CD8-positive, alpha-beta memory T cell (primary cell): ENCODE results near the gene SEMA5B. TPM values are rescaled to one million over a fixed set of nuclear protein-coding genes. Genes with fewer than 3 reads are reported as not detected.

Experiments used
- CTCF ChIA-PET: fragments of 350-600 bp; sonication (Branson Sonifier 250); formaldehyde crosslinking; loops from one replicate; lab custom pipeline; 2021; ENCODE audit warnings: antibody characterized with exemption; lab: Charles Lee
- POLR2A ChIA-PET: fragments of 350-600 bp; sonication (Branson Sonifier 250); formaldehyde crosslinking; loops from one replicate; lab custom pipeline; 2021; ENCODE audit warnings: antibody characterized with exemption; lab: Charles Lee
- DNase-seq, 5 donors: peaks; one replicate each; pipeline versions ENCODE4 v3.0.0 to v3.0.0-alpha.2; 2020 to 2022; ENCODE audit warnings: mixed read lengths in 1 of 5
- H3K27ac ChIP-seq: one replicate; pipeline ENCODE4 v1.7.0; 2013; ENCODE audit warnings: low read depth, mild to moderate bottlenecking, low read length, moderate library complexity
- H3K27me3 ChIP-seq: 2 replicates; pipeline ENCODE4 v1.7.0; 2013; ENCODE audit warnings: low read length, mild to moderate bottlenecking; ENCODE audit not compliant: insufficient read depth, poor library complexity, severe bottlenecking
- H3K36me3 ChIP-seq: 2 replicates; pipeline ENCODE4 v1.7.0; 2013; ENCODE audit warnings: mild to moderate bottlenecking, low read length, moderate library complexity; ENCODE audit not compliant: insufficient read depth
- H3K4me1 ChIP-seq: 2 replicates; pipeline ENCODE4 v1.7.0; 2013; ENCODE audit warnings: mild to moderate bottlenecking, low read length, moderate library complexity; ENCODE audit not compliant: insufficient read depth
- H3K4me3 ChIP-seq: 2 replicates; pipeline ENCODE4 v1.7.0; 2013; ENCODE audit warnings: mild to moderate bottlenecking, low read length
- H3K9me3 ChIP-seq: 2 replicates; pipeline ENCODE4 v1.7.0; 2013; ENCODE audit warnings: mild to moderate bottlenecking, low read length
- H3K27ac Mint-ChIP-seq, 8 donors: one replicate each; pipeline ENCODE4 v1.8.0; 2020 to 2021; ENCODE audit warnings: mixed read lengths in 8 of 8, mild to moderate bottlenecking in 6 of 8, inconsistent platforms in 3 of 8, moderate library complexity in 3 of 8
- H3K27me3 Mint-ChIP-seq, 2 donors: one replicate each; pipeline ENCODE4 v1.8.0; 2020 to 2021; ENCODE audit warnings: mixed read lengths in 2 of 2, mild to moderate bottlenecking in 1 of 2, moderate library complexity in 1 of 2
- H3K36me3 Mint-ChIP-seq, 3 donors: one replicate each; pipeline ENCODE4 v1.8.0; 2020 to 2021; ENCODE audit warnings: mixed read lengths in 3 of 3, inconsistent platforms in 1 of 3, mild to moderate bottlenecking in 1 of 3
- H3K4me1 Mint-ChIP-seq, 3 donors: one replicate each; pipeline ENCODE4 v1.8.0; 2020 to 2021; ENCODE audit warnings: mixed read lengths in 3 of 3, inconsistent platforms in 1 of 3, mild to moderate bottlenecking in 1 of 3
- H3K4me3 Mint-ChIP-seq, 7 donors: one replicate each; pipeline ENCODE4 v1.8.0; 2020 to 2021; ENCODE audit warnings: mixed read lengths in 7 of 7, mild to moderate bottlenecking in 6 of 7, moderate library complexity in 4 of 7, inconsistent platforms in 2 of 7
- H3K9me3 Mint-ChIP-seq, 5 donors: one replicate each; pipeline ENCODE4 v1.8.0; 2020 to 2022; ENCODE audit warnings: mixed read lengths in 5 of 5, mild to moderate bottlenecking in 3 of 5, moderate library complexity in 2 of 5, inconsistent platforms in 1 of 5
- polyA plus RNA-seq: library from polyadenylated mRNA; unstranded; fragments of 300-500 nt; fragmentation: Illumina TruSeq; gene quantifications from one replicate; pipeline ENCODE4 v1.2.3, GENCODE V29; 2021
- total RNA-seq, 2 experiments: library from RNA; stranded (reverse); gene quantifications; one replicate each; pipeline ENCODE4 v1.2.3, GENCODE V29; 2021

The SEMA5B gene
- total and polyA plus RNA-seq, 3 experiments from 2014 or later = not detected

DNA sequence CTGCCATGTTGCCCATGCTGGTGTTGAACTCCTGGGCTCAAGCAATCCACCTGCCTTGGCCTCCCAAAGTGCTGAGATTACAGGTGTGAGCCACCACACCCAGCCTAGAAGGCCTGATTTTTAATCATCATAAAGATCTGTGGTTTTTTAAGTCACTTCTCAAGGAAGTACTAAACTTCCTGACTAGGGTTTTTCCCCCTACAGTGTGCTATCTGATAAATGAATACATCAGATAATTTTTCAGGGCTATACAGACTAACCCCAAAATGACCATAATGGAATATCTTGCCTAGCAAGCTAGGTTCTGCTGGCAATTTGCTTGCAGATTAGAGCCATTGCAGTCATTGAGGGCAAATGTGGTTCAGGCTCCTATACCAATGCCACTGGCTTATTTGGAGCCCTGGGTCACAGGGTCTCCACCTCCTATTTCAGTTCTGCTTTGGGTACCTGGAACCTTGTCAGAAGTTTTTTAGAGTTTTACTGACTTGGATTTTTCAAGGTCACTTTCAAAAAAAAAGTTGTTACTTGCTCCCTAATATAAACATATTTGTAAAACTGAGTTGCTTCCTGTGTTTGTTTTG, 151.9 kb downstream of the SEMA5B start:
- Histone ChIP-seq H3K4me1 (peaks cover 8% of the 10 kb centered on the region), H3K27ac (no peak overlapping the region), H3K9me3 (no peaks in the 10 kb centered on the region), H3K4me3 (no peak overlapping the region), H3K27me3 (no peaks in the 10 kb centered on the region), H3K36me3 (no peaks in the 10 kb centered on the region)
- H3K4me3 Mint-ChIP-seq = peak overlapping the region in 1 of 7 donors; percentile 16
- H3K36me3 Mint-ChIP-seq = peaks cover 10 to 40% (median 20%) of the 10 kb centered on the region in 3 donors
- no peaks in the 10 kb centered on the region for H3K27me3 Mint-ChIP-seq
- POLR2A ChIA-PET = no interaction called here
- H3K4me1 Mint-ChIP-seq = peaks cover 16 to 21% (median 19%) of the 10 kb centered on the region in 3 donors
- H3K27ac Mint-ChIP-seq = peak overlapping the region in 2 of 8 donors; percentile 41 to 53
- DNase-seq = no peak
- CTCF ChIA-PET = no interaction called here
- peaks cover 0 to 7% (median 0%) of the 10 kb centered on the region in 5 donors for H3K9me3 Mint-ChIP-seq

DNA sequence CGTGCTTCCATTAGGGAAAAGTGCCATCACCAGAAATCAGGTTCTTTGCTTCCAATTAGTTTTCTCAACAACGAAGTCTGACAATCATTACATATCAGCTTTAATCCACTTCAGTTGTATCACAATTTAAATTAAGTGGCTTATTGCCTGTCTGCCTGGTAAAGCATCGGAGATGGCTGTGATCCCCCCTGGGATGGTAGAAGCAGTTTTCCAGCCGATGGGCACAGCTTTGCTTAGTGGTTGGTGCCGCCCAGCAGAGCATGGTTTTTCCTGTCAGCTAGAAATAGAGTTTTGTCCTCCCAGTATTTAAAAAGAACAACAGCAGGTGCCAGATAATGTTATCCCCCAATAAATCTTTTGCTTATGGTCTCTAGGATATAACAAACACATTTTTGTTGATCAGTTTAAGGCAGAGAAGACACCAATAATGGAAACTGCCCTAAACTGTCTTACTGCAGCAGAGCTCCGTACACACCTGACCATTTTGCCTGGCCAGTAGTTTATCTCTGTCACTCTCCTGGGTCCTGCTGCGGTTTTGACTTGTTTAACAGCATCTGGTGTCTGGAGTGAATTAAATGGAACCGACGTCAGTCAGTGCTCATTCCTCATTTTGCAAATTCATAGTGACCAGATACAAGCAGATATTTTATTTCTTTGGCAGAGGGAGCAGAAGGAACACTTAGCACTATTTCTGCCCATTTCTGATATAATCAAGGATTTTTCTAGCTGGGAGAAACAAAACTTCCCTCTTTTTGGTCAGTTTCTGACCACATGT, 153.6 kb downstream of the SEMA5B start:
- POLR2A ChIA-PET = no interaction called here
- no peaks in the 10 kb centered on the region for H3K27me3 Mint-ChIP-seq

DNA sequence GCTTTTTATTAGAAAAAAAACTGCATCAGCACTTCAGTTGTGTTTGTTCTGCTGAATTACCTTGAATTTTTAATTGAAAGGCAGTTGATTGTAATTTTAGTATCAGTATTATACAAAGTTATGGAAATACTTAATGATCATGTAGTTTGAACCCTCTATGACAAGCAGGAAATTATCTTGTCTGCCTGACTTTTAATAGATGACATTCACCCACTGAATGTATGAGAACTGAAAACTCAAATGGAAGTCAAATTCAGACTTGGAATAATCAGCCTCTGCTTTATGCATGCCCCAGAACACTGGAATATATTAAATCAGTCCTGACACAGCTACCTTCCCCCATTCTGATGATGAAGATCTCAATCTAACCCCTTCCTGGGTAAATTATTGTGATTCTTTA, 159.2 kb downstream of the SEMA5B start:
- Histone ChIP-seq H3K27ac (no peak overlapping the region), H3K9me3 (no peaks in the 10 kb centered on the region), H3K27me3 (no peaks in the 10 kb centered on the region), H3K4me1 (no peaks in the 10 kb centered on the region), H3K36me3 (no peaks in the 10 kb centered on the region), H3K4me3 (no peak overlapping the region)
- H3K36me3 Mint-ChIP-seq = peaks cover 6 to 25% (median 22%) of the 10 kb centered on the region in 3 donors
- DNase-seq = no peak
- H3K4me1 Mint-ChIP-seq = no peaks in the 10 kb centered on the region
- H3K27me3 Mint-ChIP-seq = no peaks in the 10 kb centered on the region
- no peak overlapping the region for H3K27ac Mint-ChIP-seq
- ChIA-PET CTCF (no interaction called here), POLR2A (no interaction called here)
- H3K4me3 Mint-ChIP-seq = no peak overlapping the region
- H3K9me3 Mint-ChIP-seq = no peaks in the 10 kb centered on the region

More for the DNA sequence above, 153.6 kb downstream of the SEMA5B start:
- Histone ChIP-seq H3K9me3 (no peaks in the 10 kb centered on the region), H3K27me3 (no peaks in the 10 kb centered on the region), H3K4me1 (peaks cover 8% of the 10 kb centered on the region), H3K4me3 (no peak overlapping the region), H3K27ac (no peak overlapping the region), H3K36me3 (no peaks in the 10 kb centered on the region)
- peaks cover 16 to 21% (median 19%) of the 10 kb centered on the region in 3 donors for H3K4me1 Mint-ChIP-seq
- CTCF ChIA-PET = no interaction called here
- H3K36me3 Mint-ChIP-seq = peaks cover 10 to 28% (median 14%) of the 10 kb centered on the region in 3 donors
- no peak overlapping the region for H3K4me3 Mint-ChIP-seq
- no peak for DNase-seq
- H3K9me3 Mint-ChIP-seq = peaks cover 0 to 7% (median 0%) of the 10 kb centered on the region in 5 donors
- H3K27ac Mint-ChIP-seq = no peak overlapping the region

DNA sequence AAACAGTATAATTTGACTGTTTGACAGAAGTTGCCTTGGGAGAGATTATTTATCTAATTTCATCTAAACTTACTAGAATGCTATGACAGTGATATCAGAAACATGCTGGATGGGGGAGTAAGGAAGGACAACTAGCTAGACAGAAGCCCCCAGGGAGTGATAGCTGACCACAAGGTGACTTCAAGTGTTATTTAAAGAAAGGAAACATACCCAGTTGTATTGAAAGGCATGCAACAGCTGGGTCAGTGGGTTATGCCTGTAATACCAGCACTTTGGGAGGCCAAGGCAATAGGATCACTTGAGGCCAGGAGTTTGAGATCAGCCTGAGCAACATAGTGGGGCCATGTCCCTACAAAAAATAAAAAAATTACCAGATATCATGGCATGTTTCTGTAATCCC, 163.1 kb downstream of the SEMA5B start:
- Mint-ChIP-seq H3K4me1 (no peaks in the 10 kb centered on the region), H3K36me3 (peaks cover 6 to 31% (median 19%) of the 10 kb centered on the region in 3 donors), H3K27ac (no peak overlapping the region), H3K4me3 (no peak overlapping the region), H3K27me3 (no peaks in the 10 kb centered on the region), H3K9me3 (no peaks in the 10 kb centered on the region)
- Histone ChIP-seq H3K4me3 (no peak overlapping the region), H3K4me1 (no peaks in the 10 kb centered on the region), H3K36me3 (no peaks in the 10 kb centered on the region), H3K27ac (no peak overlapping the region), H3K9me3 (no peaks in the 10 kb centered on the region), H3K27me3 (no peaks in the 10 kb centered on the region)
- DNase-seq = no peak
- CTCF ChIA-PET = no interaction called here
- POLR2A ChIA-PET = no interaction called here

DNA sequence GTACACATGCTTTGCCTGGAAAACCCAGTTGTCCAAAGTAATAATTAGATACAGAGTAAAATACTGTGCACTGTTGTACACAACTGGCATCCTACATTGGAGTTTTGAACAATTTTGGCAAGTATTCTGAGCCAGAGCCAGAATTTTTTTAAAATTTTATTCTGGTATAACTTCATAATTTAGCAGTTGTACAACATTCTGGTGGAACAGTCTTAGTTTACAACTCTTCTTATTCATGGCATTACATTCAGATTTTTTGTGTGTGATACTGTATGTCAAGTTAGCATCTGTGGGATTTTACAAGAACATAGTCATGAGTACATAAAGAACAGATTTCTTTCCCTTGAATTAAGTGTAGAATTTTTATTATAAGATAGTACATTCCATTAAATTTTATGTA, 165.2 kb downstream of the SEMA5B start:
- Mint-ChIP-seq H3K27me3 (no peaks in the 10 kb centered on the region), H3K4me1 (no peaks in the 10 kb centered on the region), H3K9me3 (no peaks in the 10 kb centered on the region), H3K4me3 (no peak overlapping the region), H3K36me3 (peaks cover 6 to 36% (median 12%) of the 10 kb centered on the region in 3 donors), H3K27ac (no peak overlapping the region)
- Histone ChIP-seq H3K36me3 (no peaks in the 10 kb centered on the region), H3K27me3 (no peaks in the 10 kb centered on the region), H3K9me3 (no peaks in the 10 kb centered on the region), H3K4me1 (no peaks in the 10 kb centered on the region), H3K27ac (no peak overlapping the region), H3K4me3 (no peak overlapping the region)
- ChIA-PET POLR2A (no interaction called here), CTCF (no interaction called here)
- DNase-seq = no peak

Other genes with a start within 250 kb of the SEMA5B start
- gene HSPBAP1, start 233.9 kb downstream of the SEMA5B start, total RNA-seq = 10 to 100 TPM; 10.2 to 10.6 TPM
- 7.2 TPM for gene HSPBAP1, start 233.9 kb downstream of the SEMA5B start, polyA plus RNA-seq
- 1 to 10 TPM; 2.1 to 2.3 TPM for gene SLC49A4, start 232.7 kb downstream of the SEMA5B start, total RNA-seq
- 1.6 TPM for gene SLC49A4, start 232.7 kb downstream of the SEMA5B start, polyA plus RNA-seq
- 10 to 100 TPM; 12.7 to 18.2 TPM for gene PDIA5, start 39.3 kb upstream of the SEMA5B start, total RNA-seq
- gene PDIA5, start 39.3 kb upstream of the SEMA5B start, polyA plus RNA-seq = 4.4 TPM
- gene SEC22A, start 174.2 kb upstream of the SEMA5B start, total RNA-seq = 10 to 100 TPM; 19.3 to 21.6 TPM
- 12.7 TPM for gene SEC22A, start 174.2 kb upstream of the SEMA5B start, polyA plus RNA-seq